Keratinocyte (primary cell): ENCODE measurements around the gene FZR1. TPM values are rescaled to one million over a fixed set of nuclear protein-coding genes. Genes with fewer than 3 reads are reported as not detected.

Experiments used
- DNase-seq: peaks from one replicate; pipeline ENCODE4 v3.0.0-alpha.2; 2011; ENCODE audit warnings: low read depth, missing footprints, low spot score
- FAIRE-seq: peaks from 2 replicates; lab custom pipeline; 2011; peaks lifted over from hg19 to GRCh38; lab: Jason Lieb, UNC
- H2AFZ ChIP-seq: 2 replicates; pipeline ENCODE4 v1.6.0; 2012; ENCODE audit warnings: low read length, control low read depth, inconsistent platforms; ENCODE audit not compliant: control insufficient read depth
- H3K27ac ChIP-seq: 2 replicates; pipeline ENCODE4 v1.5.1; 2011; ENCODE audit warnings: low read length; ENCODE audit not compliant: control insufficient read depth, insufficient read depth
- H3K27me3 ChIP-seq: 3 replicates; pipeline ENCODE4 v1.6.0; 2011; ENCODE audit warnings: low read length; ENCODE audit not compliant: control insufficient read depth, insufficient read depth; ENCODE audit errors: extremely low read depth
- H3K36me3 ChIP-seq, 2 experiments: 2 replicates in 1 of 2; 3 replicates in 1 of 2; pipeline ENCODE4 v1.5.1; 2011; ENCODE audit warnings: low read length in 2 of 2, mild to moderate bottlenecking in 1 of 2; ENCODE audit not compliant: control insufficient read depth in 2 of 2, insufficient read depth in 2 of 2; ENCODE audit errors: extremely low read depth in 1 of 2
- H3K4me1 ChIP-seq: 3 replicates; pipeline ENCODE4 v1.5.1; 2011; ENCODE audit warnings: low read length; ENCODE audit not compliant: control insufficient read depth, insufficient read depth; ENCODE audit errors: extremely low read depth
- H3K4me2 ChIP-seq: 3 replicates; pipeline ENCODE4 v1.6.0; 2011; ENCODE audit warnings: low read depth, low read length; ENCODE audit not compliant: control insufficient read depth, insufficient read depth; ENCODE audit errors: extremely low read depth
- H3K4me3 ChIP-seq, 3 experiments: fragments of 200-600 bp in 1 of 3; sonication (generic) in 1 of 3; 2 replicates in 2 of 3; 3 replicates in 1 of 3; pipeline ENCODE4 v1.5.1; 2011 to 2016; ENCODE audit warnings: low read length in 3 of 3, mild to moderate bottlenecking in 3 of 3, control low read depth in 2 of 3, inconsistent platforms in 1 of 3, low read depth in 1 of 3, mixed read lengths in 1 of 3, mixed run types in 1 of 3, moderate library complexity in 1 of 3; ENCODE audit not compliant: control insufficient read depth in 2 of 3, insufficient read depth in 2 of 3; ENCODE audit errors: extremely low read depth in 1 of 3
- H3K79me2 ChIP-seq: 2 replicates; pipeline ENCODE4 v1.6.0; 2012; ENCODE audit warnings: low read length; ENCODE audit not compliant: control insufficient read depth, insufficient read depth
- H3K9ac ChIP-seq: 3 replicates; pipeline ENCODE4 v1.6.0; 2011; ENCODE audit warnings: low read length; ENCODE audit not compliant: control insufficient read depth, insufficient read depth; ENCODE audit errors: extremely low read depth
- H3K9me1 ChIP-seq: 3 replicates; pipeline ENCODE4 v1.6.0; 2011; ENCODE audit warnings: low read length; ENCODE audit not compliant: control insufficient read depth, insufficient read depth; ENCODE audit errors: extremely low read depth
- H3K9me3 ChIP-seq: 2 replicates; pipeline ENCODE4 v1.5.1; 2012; ENCODE audit warnings: low read depth, low read length; ENCODE audit not compliant: control insufficient read depth
- H4K20me1 ChIP-seq: 3 replicates; pipeline ENCODE4 v1.6.0; 2011; ENCODE audit warnings: low read length; ENCODE audit not compliant: control insufficient read depth, insufficient read depth; ENCODE audit errors: extremely low read depth
- CTCF ChIP-seq, 3 experiments: IDR thresholded peaks in 1 of 3; conservative IDR thresholded peaks in 1 of 3; optimal IDR thresholded peaks in 1 of 3; 2 replicates in 2 of 3; 3 replicates in 1 of 3; pipeline versions ENCODE3 to v1.5.1; 2011; ENCODE audit warnings: low read length in 3 of 3, mild to moderate bottlenecking in 3 of 3, moderate library complexity in 2 of 3, control low read depth in 1 of 3, inconsistent platforms in 1 of 3; ENCODE audit not compliant: insufficient read depth in 2 of 3; ENCODE audit errors: extremely low read depth in 1 of 3
- EZH2 ChIP-seq: IDR thresholded peaks from one replicate; pipeline ENCODE4 v1.6.1; 2012; ENCODE audit warnings: inconsistent platforms, mild to moderate bottlenecking, low read length, moderate library complexity
- dilution Hi-C: fragments of 300-500 bp; cut with MboI; formaldehyde crosslinking; loops from one replicate; pipeline ENCODE4 v1.7.0; 2020; ENCODE audit warnings: low sequenced_read_pairs; ENCODE audit not compliant: extremely low pct_ligation_motif_present
- polyA plus RNA-seq, 5 experiments: library from polyadenylated mRNA; depleted of rRNA in 3 of 5; stranded (reverse) in 3 of 5; stranded (forward) in 1 of 5; unstranded in 1 of 5; fragments of >200 nt; gene quantifications; 1 replicate in 1 of 5; 2 replicates in 3 of 5; 3 replicates in 1 of 5; pipeline versions ENCODE4 v1.2.1 to v1.2.3, GENCODE V29; 2011 to 2012; ENCODE audit warnings: missing spikeins in 2 of 5, low read depth in 1 of 5, low replicate concordance in 1 of 5

The FZR1 gene
- polyA plus RNA-seq, 1 donor (not counting 4 experiments of a cell fraction or from before 2014, with no cell fraction given), result 23.3 TPM

GRCh38 chr19:3533563-3534216, 27.6 kb downstream of the FZR1 start:
- Histone ChIP-seq H3K79me2 (no peaks in the 10 kb centered on the region), H3K4me3 (no peak overlapping the region), H3K36me3 (peaks cover 11 to 24% of the 10 kb centered on the region in 2 experiments), H3K4me1 (no peaks in the 10 kb centered on the region), H3K9ac (no peak overlapping the region), H3K9me1 (no peaks in the 10 kb centered on the region), H3K4me2 (no peak overlapping the region), H3K27ac (no peak overlapping the region), H2AFZ (no peak overlapping the region), H3K9me3 (no peaks in the 10 kb centered on the region), H3K27me3 (no peaks in the 10 kb centered on the region), H4K20me1 (peaks cover 2% of the 10 kb centered on the region)
- TF ChIP-seq EZH2, result no peak
- no peak for TF ChIP-seq CTCF (optimal IDR thresholded peaks at IDR 0.05 in 1 of 3, IDR thresholded peaks at IDR 0.05 in 1 of 3, conservative IDR thresholded peaks at IDR 0.05 in 1 of 3; ENCODE audit: extremely low read depth in 1 of 3, insufficient read depth in 2 of 3, low read length in 3 of 3)
- FAIRE-seq, result no peak
- dilution Hi-C loops, result no loop called here
- DNase-seq, result no peak

- dilution Hi-C loops, result no loop called here
- Histone ChIP-seq H3K79me2 (no peaks in the 10 kb centered on the region), H3K9ac (no peak overlapping the region), H3K27me3 (no peaks in the 10 kb centered on the region), H3K9me1 (no peaks in the 10 kb centered on the region), H3K4me1 (no peaks in the 10 kb centered on the region), H3K9me3 (no peaks in the 10 kb centered on the region), H3K4me2 (no peak overlapping the region), H3K4me3 (no peak overlapping the region), H3K27ac (no peak overlapping the region), H4K20me1 (peaks cover 2% of the 10 kb centered on the region), H3K36me3 (peaks cover 11 to 24% of the 10 kb centered on the region in 2 experiments), H2AFZ (no peak overlapping the region)
- FAIRE-seq, result no peak
- DNase-seq, result no peak
- TF ChIP-seq EZH2 (no peak), CTCF (optimal IDR thresholded peaks at IDR 0.05 in 1 of 3, IDR thresholded peaks at IDR 0.05 in 1 of 3, conservative IDR thresholded peaks at IDR 0.05 in 1 of 3; ENCODE audit: extremely low read depth in 1 of 3, insufficient read depth in 2 of 3, low read length in 3 of 3) (no peak)
Measured at GRCh38 chr19:3534375-3535234, 28.5 kb downstream of the FZR1 start.
